OCI-LY1 (cell line): Measurements from ENCODE around the gene S100A10.

Source experiments
- H2AFZ ChIP-seq: fragments of 200-600 bp; sonication (generic), shearing (Covaris generic); 2 replicates; pipeline ENCODE4 v1.6.0; 2014; ENCODE audit warnings: antibody characterized with exemption, mild to moderate bottlenecking, low read length
- H3F3A ChIP-seq: fragments of 200-600 bp; sonication (generic), shearing (Covaris generic); 2 replicates; pipeline ENCODE4 v1.6.0; 2014; ENCODE audit warnings: mild to moderate bottlenecking, antibody characterized with exemption, low read length, moderate library complexity; ENCODE audit not compliant: insufficient read depth
- H3K27ac ChIP-seq: fragments of 200-600 bp; sonication (generic); 2 replicates; pipeline ENCODE4 v1.5.1; 2014; ENCODE audit warnings: low read length, mixed run types, mild to moderate bottlenecking, low read depth; ENCODE audit not compliant: poor library complexity, severe bottlenecking
- H3K27me3 ChIP-seq: fragments of 200-600 bp; sonication (generic); 2 replicates; pipeline ENCODE4 v1.6.0; 2014; ENCODE audit warnings: antibody characterized with exemption, mild to moderate bottlenecking, low read length, moderate library complexity; ENCODE audit not compliant: insufficient read depth
- H3K36me3 ChIP-seq: fragments of 200-600 bp; sonication (generic); 2 replicates; pipeline ENCODE4 v1.6.1; 2014; ENCODE audit warnings: mild to moderate bottlenecking, antibody characterized with exemption, low read length, moderate library complexity, mixed read lengths; ENCODE audit not compliant: insufficient read depth
- H3K4me1 ChIP-seq: fragments of 200-600 bp; sonication (generic); 2 replicates; pipeline ENCODE4 v1.5.1; 2014; ENCODE audit warnings: mild to moderate bottlenecking, low read length, moderate library complexity; ENCODE audit not compliant: insufficient read depth, severe bottlenecking
- H3K4me2 ChIP-seq: fragments of 200-600 bp; sonication (generic), shearing (Covaris generic); 2 replicates; pipeline ENCODE4 v1.6.1; 2014; ENCODE audit warnings: low read length
- H3K4me3 ChIP-seq: fragments of 200-600 bp; sonication (generic); 2 replicates; pipeline ENCODE4 v1.5.1; 2014; ENCODE audit warnings: low read length, low read depth, mild to moderate bottlenecking, mixed read lengths; ENCODE audit not compliant: poor library complexity, severe bottlenecking
- H3K79me2 ChIP-seq: fragments of 200-600 bp; shearing (Covaris generic); 2 replicates; pipeline ENCODE4 v1.6.1; 2016; ENCODE audit warnings: mixed run types, low read length, mixed read lengths; ENCODE audit not compliant: insufficient read depth
- H3K9ac ChIP-seq: fragments of 200-600 bp; sonication (generic), shearing (Covaris generic); 2 replicates; pipeline ENCODE4 v1.6.1; 2014; ENCODE audit warnings: mild to moderate bottlenecking, low read length, mixed read lengths
- H3K9me2 ChIP-seq: fragments of 200-600 bp; sonication (generic), shearing (Covaris generic); 2 replicates; pipeline ENCODE4 v1.6.1; 2014; ENCODE audit warnings: low read depth, mild to moderate bottlenecking, low read length, mixed read lengths
- H3K9me3 ChIP-seq: fragments of 200-600 bp; shearing (Covaris generic); 2 replicates; pipeline ENCODE4 v1.6.1; 2014; ENCODE audit warnings: low read length, mixed read lengths
- H4K20me1 ChIP-seq: fragments of 200-600 bp; sonication (generic), shearing (Covaris generic); 2 replicates; pipeline ENCODE4 v1.6.0; 2016; ENCODE audit warnings: mild to moderate bottlenecking, low read length; ENCODE audit not compliant: insufficient read depth
- CTCF ChIP-seq: fragments of 200-600 bp; sonication (generic), shearing (Covaris generic); IDR thresholded peaks from 2 replicates; pipeline ENCODE4 v1.5.1; 2017; ENCODE audit warnings: mild to moderate bottlenecking, antibody characterized with exemption, low read length, moderate library complexity, mixed read lengths
- EZH2 ChIP-seq: fragments of 200-600 bp; sonication (generic), shearing (Covaris generic); IDR thresholded peaks from 2 replicates; pipeline ENCODE4 v1.8.0; 2017; ENCODE audit warnings: borderline replicate concordance, mixed run types, mild to moderate bottlenecking, antibody characterized with exemption, low read length, moderate library complexity, mixed read lengths

S100A10 gene

GRCh38 chr1:151936653-151937052 lies 57.0 kb downstream of the S100A10 start:
- H3K79me2 ChIP-seq: no peaks in the 10 kb centered on the region
- H3K4me2 ChIP-seq: no peak overlapping the region
- H3K4me1 ChIP-seq: no peaks in the 10 kb centered on the region
- no peaks in the 10 kb centered on the region for H3K9me2 ChIP-seq
- H3K27me3 ChIP-seq: no peaks in the 10 kb centered on the region
- no peaks in the 10 kb centered on the region for H4K20me1 ChIP-seq
- no peaks in the 10 kb centered on the region for H3K9me3 ChIP-seq
- no peak overlapping the region for H2AFZ ChIP-seq
- no peaks in the 10 kb centered on the region for H3F3A ChIP-seq
- H3K4me3 ChIP-seq: no peak overlapping the region
- H3K36me3 ChIP-seq: no peaks in the 10 kb centered on the region
- TF ChIP-seq EZH2: no peak
- TF ChIP-seq CTCF: no peak
- no peak overlapping the region for H3K9ac ChIP-seq
- H3K27ac ChIP-seq: no peak overlapping the region

GRCh38 chr1:151935894-151936602 lies 57.6 kb downstream of the S100A10 start:
- TF ChIP-seq EZH2 (no peak), CTCF (no peak)
- Histone ChIP-seq H3K9me2 (no peaks in the 10 kb centered on the region), H3K27ac (no peak overlapping the region), H3K4me2 (no peak overlapping the region), H4K20me1 (no peaks in the 10 kb centered on the region), H3K27me3 (no peaks in the 10 kb centered on the region), H2AFZ (no peak overlapping the region), H3K4me1 (no peaks in the 10 kb centered on the region), H3F3A (no peaks in the 10 kb centered on the region), H3K9me3 (no peaks in the 10 kb centered on the region), H3K4me3 (no peak overlapping the region), H3K9ac (no peak overlapping the region), H3K36me3 (no peaks in the 10 kb centered on the region), H3K79me2 (no peaks in the 10 kb centered on the region)

GRCh38 chr1:151935154-151935553 lies 58.5 kb downstream of the S100A10 start:
- Histone ChIP-seq H3F3A (no peaks in the 10 kb centered on the region), H3K27me3 (no peaks in the 10 kb centered on the region), H3K4me1 (no peaks in the 10 kb centered on the region), H4K20me1 (no peaks in the 10 kb centered on the region), H3K9me2 (no peaks in the 10 kb centered on the region), H3K9me3 (no peaks in the 10 kb centered on the region), H3K4me2 (no peak overlapping the region), H3K79me2 (no peaks in the 10 kb centered on the region), H3K27ac (no peak overlapping the region), H3K9ac (no peak overlapping the region), H3K4me3 (no peak overlapping the region), H2AFZ (no peak overlapping the region), H3K36me3 (no peaks in the 10 kb centered on the region; the same call in 1 of the 2 replicates)
- no peak for TF ChIP-seq CTCF
- TF ChIP-seq EZH2: no peak
